Thyroid gland (tissue), 4 donors: ENCODE results near the gene XRCC3. TPM values are rescaled to one million over a fixed set of nuclear protein-coding genes. Genes with fewer than 3 reads are reported as not detected.

ENCODE experiments used
- DNase-seq, 2 donors: peaks; one replicate each; pipeline ENCODE4 v3.0.0-alpha.2; 2019
- H3K27ac ChIP-seq, 3 donors: fragments of 200-600 bp; sonication (generic); 1 replicate in 2 of 3; 2 replicates in 1 of 3; pipeline ENCODE4 v1.5.1; 2016 to 2019; ENCODE audit warnings: mild to moderate bottlenecking in 1 of 3, moderate library complexity in 1 of 3
- H3K27me3 ChIP-seq: fragments of 200-600 bp; sonication (generic); one replicate; pipeline ENCODE4 v1.5.1; 2019
- H3K36me3 ChIP-seq, 2 donors: fragments of 200-600 bp; sonication (generic); one replicate each; pipeline ENCODE4 v1.5.1; 2016 to 2019
- H3K4me1 ChIP-seq, 2 donors: fragments of 200-600 bp; sonication (generic); one replicate each; pipeline ENCODE4 v1.5.1; 2017 to 2019
- H3K4me3 ChIP-seq, 3 donors: fragments of 200-600 bp; sonication (generic); replicated peaks in 1 of 3; 1 replicate in 2 of 3; 2 replicates in 1 of 3; pipeline ENCODE4 v1.5.1; 2016; ENCODE audit warnings: mild to moderate bottlenecking in 1 of 3
- H3K9me3 ChIP-seq: fragments of 200-600 bp; sonication (generic); one replicate; pipeline ENCODE4 v1.5.1; 2017
- CTCF ChIP-seq, 6 experiments: fragments of 200-600 bp in 3 of 6; fragments of 450-650 bp in 3 of 6; sonication (generic) in 3 of 6; IDR thresholded peaks; one replicate each; pipeline ENCODE4 v1.5.1; 2016 to 2019; ENCODE audit warnings: antibody characterized with exemption in 6 of 6, mild to moderate bottlenecking in 2 of 6, inconsistent platforms in 1 of 6, moderate library complexity in 1 of 6
- POLR2A ChIP-seq, 2 donors: fragments of 450-650 bp; IDR thresholded peaks; one replicate each; pipeline ENCODE4 v1.6.1; 2017; ENCODE audit warnings: antibody characterized with exemption in 2 of 2, mild to moderate bottlenecking in 2 of 2, moderate library complexity in 1 of 2
- WGBS, 2 donors: methylation state at CpG; one replicate each; pipeline ENCODE4 v1.1.5; 2017; 5-methylcytosine and 5-hydroxymethylcytosine counted together
- intact Hi-C: fragments of 100-400 bp; cut with DNase I; formaldehyde crosslinking; loops from one replicate; pipeline ENCODE4 v1.15.1; 2023
- total RNA-seq, 4 donors: library from RNA; depleted of rRNA; stranded (reverse); fragments of >200 nt; gene quantifications; one replicate each; pipeline ENCODE4 v1.2.3, GENCODE V29; 2016

XRCC3 gene
- total RNA-seq, 4 donors from 2014 or later = 3.3 to 15.7 (median 7.9) TPM

- H3K9me3 ChIP-seq = no peaks in the 10 kb centered on the region
- intact Hi-C loops = no loop called here
- H3K36me3 ChIP-seq = peaks cover 0 to 7% of the 10 kb centered on the region in 2 donors
- no peak for DNase-seq
- no peak overlapping the region for H3K4me3 ChIP-seq
- peaks cover 11 to 15% of the 10 kb centered on the region in 2 donors for H3K4me1 ChIP-seq
- TF ChIP-seq CTCF (IDR thresholded peaks at IDR 0.05) = no peak
- no peak for TF ChIP-seq POLR2A (IDR thresholded peaks at IDR 0.05)
- H3K27ac ChIP-seq = no peak overlapping the region
- WGBS, 2 donors = 95 to 97% methylated on average over 8 of the region's 8 CpGs
- H3K27me3 ChIP-seq = no peaks in the 10 kb centered on the region
Measured at GRCh38 chr14:103758059-103758776, 43.0 kb upstream of the XRCC3 start.

DNA sequence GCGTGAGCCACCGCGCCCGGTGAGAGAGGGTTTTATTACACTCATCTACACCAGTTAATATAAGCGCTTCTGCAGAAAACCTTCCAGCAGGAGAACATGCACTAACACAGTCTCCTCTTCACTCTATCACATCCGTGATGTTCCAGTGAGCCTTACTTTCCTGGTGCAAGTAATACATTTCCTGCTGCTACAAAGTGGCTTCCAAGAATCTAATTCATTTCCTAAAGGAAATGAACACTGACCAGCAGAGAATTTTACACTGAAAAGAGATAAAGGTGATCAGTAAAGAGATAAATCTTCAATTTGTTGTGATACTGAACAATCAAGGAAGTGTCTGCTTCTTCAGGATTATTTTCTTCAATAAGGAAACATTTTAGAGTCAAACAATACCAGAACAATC is 39.8 kb upstream of the XRCC3 start:
- H3K36me3 ChIP-seq = peaks cover 10 to 12% of the 10 kb centered on the region in 2 donors
- H3K27ac ChIP-seq = no peak overlapping the region
- H3K27me3 ChIP-seq = no peaks in the 10 kb centered on the region
- DNase-seq = no peak
- no peaks in the 10 kb centered on the region for H3K4me1 ChIP-seq
- H3K9me3 ChIP-seq = no peaks in the 10 kb centered on the region
- WGBS, 2 donors = 80 to 87% methylated on average over 6 of the region's 6 CpGs
- TF ChIP-seq POLR2A (IDR thresholded peaks at IDR 0.05) = no peak
- TF ChIP-seq CTCF (IDR thresholded peaks at IDR 0.05) = no peak
- no peak overlapping the region for H3K4me3 ChIP-seq
- intact Hi-C loops = no loop called here

DNA sequence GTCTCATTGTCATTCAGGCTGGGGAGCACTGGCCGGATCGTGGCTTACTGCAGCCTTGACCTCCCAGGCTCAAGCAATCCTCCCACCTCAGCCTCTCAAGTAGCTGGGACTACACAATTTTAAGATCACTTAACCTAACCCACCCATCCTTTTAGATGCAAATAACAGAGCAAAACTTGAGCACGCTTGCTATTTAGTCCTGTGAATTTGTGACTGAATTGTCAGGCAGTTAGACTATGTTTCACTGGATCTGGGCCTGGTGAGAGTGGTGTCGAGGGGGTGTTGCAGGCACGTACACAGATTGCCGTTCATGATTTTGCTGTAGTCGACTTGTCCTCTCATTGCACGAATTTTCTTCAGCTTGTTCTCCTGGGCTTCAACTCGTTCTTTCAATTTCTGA is 38.5 kb upstream of the XRCC3 start:
- H3K4me3 ChIP-seq = no peak overlapping the region
- H3K27ac ChIP-seq = no peak overlapping the region
- peaks cover 21% of the 10 kb centered on the region in 2 donors for H3K36me3 ChIP-seq
- no peaks in the 10 kb centered on the region for H3K9me3 ChIP-seq
- no peaks in the 10 kb centered on the region for H3K4me1 ChIP-seq
- no peak for TF ChIP-seq CTCF (IDR thresholded peaks at IDR 0.05)
- no peak for TF ChIP-seq POLR2A (IDR thresholded peaks at IDR 0.05)
- H3K27me3 ChIP-seq = no peaks in the 10 kb centered on the region
- intact Hi-C loops = no loop called here
- no peak for DNase-seq
- WGBS, 2 donors = 80 to 84% methylated on average over 9 of the region's 9 CpGs

GRCh38 chr14:103749860-103750259 is 34.6 kb upstream of the XRCC3 start:
- DNase-seq = no peak
- H3K27me3 ChIP-seq = no peaks in the 10 kb centered on the region
- intact Hi-C loops = no loop called here
- no peak overlapping the region for H3K4me3 ChIP-seq
- H3K27ac ChIP-seq = no peak overlapping the region
- H3K4me1 ChIP-seq = no peaks in the 10 kb centered on the region
- TF ChIP-seq POLR2A (IDR thresholded peaks at IDR 0.05) (no peak), CTCF (IDR thresholded peaks at IDR 0.05) (no peak)
- no peaks in the 10 kb centered on the region for H3K9me3 ChIP-seq
- 91 to 95% methylated on average over 5 of the region's 5 CpGs for WGBS, 2 donors
- peaks cover 48 to 50% of the 10 kb centered on the region in 2 donors for H3K36me3 ChIP-seq

DNA sequence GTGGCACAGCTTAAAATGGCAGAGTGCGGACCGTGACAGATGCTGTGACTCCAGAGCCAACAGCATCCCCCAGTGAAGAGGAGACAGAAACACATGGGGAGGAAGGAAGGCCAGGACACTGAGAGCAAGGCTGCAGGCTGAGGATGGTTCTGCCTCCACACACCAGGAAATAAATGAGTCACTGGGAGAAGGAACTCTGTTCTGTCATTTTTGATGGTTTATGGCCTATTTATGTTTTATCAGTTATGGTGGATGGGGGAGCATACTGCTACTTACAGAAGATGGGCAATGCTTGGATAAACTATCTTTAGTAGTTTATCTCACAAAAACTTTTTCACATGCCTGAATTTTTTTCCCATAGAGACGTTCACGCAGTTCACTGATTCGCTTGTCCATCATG is 34.2 kb upstream of the XRCC3 start:
- intact Hi-C loops = no loop called here
- Histone ChIP-seq H3K27me3 (no peaks in the 10 kb centered on the region), H3K4me3 (no peak overlapping the region), H3K9me3 (no peaks in the 10 kb centered on the region), H3K36me3 (peaks cover 51 to 54% of the 10 kb centered on the region in 2 donors), H3K4me1 (no peaks in the 10 kb centered on the region), H3K27ac (no peak overlapping the region)
- no peak for DNase-seq
- 92 to 95% methylated on average over 5 of the region's 5 CpGs for WGBS, 2 donors
- TF ChIP-seq POLR2A (IDR thresholded peaks at IDR 0.05) = no peak
- TF ChIP-seq CTCF (IDR thresholded peaks at IDR 0.05) = no peak
